HEK293 (cell line): ENCODE results near the gene BIRC5.

Experiments used
- GLI4 ChIP-seq: fragments of 450-650 bp; formaldehyde crosslinking; IDR thresholded peaks from 2 replicates; pipeline ENCODE4 v1.5.1; 2016; ENCODE audit warnings: missing biosample characterization, missing genetic modification characterization
- REPIN1 ChIP-seq: fragments of 450-650 bp; formaldehyde crosslinking; IDR thresholded peaks from 2 replicates; pipeline ENCODE4 v1.5.1; 2017; ENCODE audit warnings: missing biosample characterization, missing genetic modification characterization, low read depth
- ZFP37 ChIP-seq: fragments of 450-650 bp; formaldehyde crosslinking; IDR thresholded peaks from 2 replicates; pipeline ENCODE4 v1.5.1; 2016; ENCODE audit warnings: missing biosample characterization, missing genetic modification characterization
- ZNF175 ChIP-seq: fragments of 450-650 bp; formaldehyde crosslinking; IDR thresholded peaks from 2 replicates; pipeline ENCODE4 v1.5.1; 2016; ENCODE audit warnings: missing biosample characterization, missing genetic modification characterization
- ZNF510 ChIP-seq: fragments of 450-650 bp; formaldehyde crosslinking; IDR thresholded peaks from 2 replicates; pipeline ENCODE4 v1.5.1; 2018; ENCODE audit warnings: mild to moderate bottlenecking, missing genetic modification characterization, missing biosample characterization; ENCODE audit not compliant: insufficient replicate concordance
- ZNF521 ChIP-seq: fragments of 450-650 bp; formaldehyde crosslinking; IDR thresholded peaks from 2 replicates; pipeline ENCODE4 v1.5.1; 2017; ENCODE audit warnings: missing biosample characterization, mild to moderate bottlenecking, missing genetic modification characterization
- ZNF692 ChIP-seq: fragments of 450-650 bp; formaldehyde crosslinking; IDR thresholded peaks from 2 replicates; pipeline ENCODE4 v1.5.1; 2016; ENCODE audit warnings: missing biosample characterization, missing genetic modification characterization
- ZNF701 ChIP-seq: fragments of 450-650 bp; formaldehyde crosslinking; IDR thresholded peaks from 2 replicates; pipeline ENCODE4 v1.5.1; 2016; ENCODE audit warnings: missing biosample characterization, missing genetic modification characterization
- TF ChIP-seq, protein P1 (sequence below): fragments of 450-650 bp; formaldehyde crosslinking; IDR thresholded peaks from 2 replicates; pipeline ENCODE4 v1.5.1; 2016; ENCODE audit warnings: missing biosample characterization, missing genetic modification characterization

DNA sequence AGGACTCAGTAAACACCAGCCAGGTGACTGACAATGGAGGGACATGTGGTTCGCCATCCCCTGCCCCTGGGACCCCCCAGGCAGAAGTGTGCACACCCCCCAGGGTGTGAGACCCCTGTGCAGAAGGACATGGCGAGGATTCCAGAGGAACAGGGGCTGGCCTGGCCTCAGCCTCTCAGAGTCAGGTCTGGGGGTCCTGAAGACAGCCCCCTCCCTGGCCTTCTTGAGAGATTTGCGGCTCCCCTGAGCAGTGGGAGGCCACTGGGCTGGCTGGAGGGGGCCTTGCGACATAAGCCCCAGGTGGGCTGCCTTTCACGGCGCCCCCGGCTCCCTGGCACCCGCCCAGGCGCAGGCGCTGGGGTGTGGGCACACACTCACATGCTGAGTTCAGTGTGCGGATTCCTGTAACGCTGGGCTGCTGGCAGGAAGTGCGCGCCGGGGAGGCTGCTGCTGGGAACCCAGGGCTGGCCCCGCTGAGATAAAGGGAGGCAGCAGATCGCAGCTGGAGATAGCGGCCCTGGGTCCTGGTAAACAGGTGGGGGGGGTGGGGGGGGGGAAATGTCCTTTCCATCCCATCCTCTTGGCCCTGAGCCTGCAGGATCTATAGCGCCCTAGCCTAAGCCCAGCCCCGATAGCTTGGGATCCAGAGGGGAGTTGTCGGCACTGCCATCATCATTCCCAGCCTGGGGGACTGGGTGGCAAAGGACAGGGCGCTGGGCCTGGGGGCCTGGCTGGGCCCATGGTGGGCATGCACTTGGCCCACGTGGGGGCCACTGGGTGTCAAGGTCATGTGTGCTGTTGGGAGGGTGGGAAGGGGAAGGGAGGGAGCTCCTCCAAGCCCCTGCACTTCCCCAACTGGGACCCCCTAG lies 44.5 kb downstream of the BIRC5 start:
- TF ChIP-seq ZNF701 (tag by site-specific recombination) (no peak), ZNF692 (tag by site-specific recombination) (no peak), ZNF510 (tag by site-specific recombination) (no peak), ZFP37 (tag by site-specific recombination) (no peak), REPIN1 (tag by site-specific recombination) (no peak), ZNF175 (tag by site-specific recombination) (no peak), ZNF521 (tag by site-specific recombination) (no peak), GLI4 (tag by site-specific recombination) (no peak)
- TF ChIP-seq, protein P1, sequence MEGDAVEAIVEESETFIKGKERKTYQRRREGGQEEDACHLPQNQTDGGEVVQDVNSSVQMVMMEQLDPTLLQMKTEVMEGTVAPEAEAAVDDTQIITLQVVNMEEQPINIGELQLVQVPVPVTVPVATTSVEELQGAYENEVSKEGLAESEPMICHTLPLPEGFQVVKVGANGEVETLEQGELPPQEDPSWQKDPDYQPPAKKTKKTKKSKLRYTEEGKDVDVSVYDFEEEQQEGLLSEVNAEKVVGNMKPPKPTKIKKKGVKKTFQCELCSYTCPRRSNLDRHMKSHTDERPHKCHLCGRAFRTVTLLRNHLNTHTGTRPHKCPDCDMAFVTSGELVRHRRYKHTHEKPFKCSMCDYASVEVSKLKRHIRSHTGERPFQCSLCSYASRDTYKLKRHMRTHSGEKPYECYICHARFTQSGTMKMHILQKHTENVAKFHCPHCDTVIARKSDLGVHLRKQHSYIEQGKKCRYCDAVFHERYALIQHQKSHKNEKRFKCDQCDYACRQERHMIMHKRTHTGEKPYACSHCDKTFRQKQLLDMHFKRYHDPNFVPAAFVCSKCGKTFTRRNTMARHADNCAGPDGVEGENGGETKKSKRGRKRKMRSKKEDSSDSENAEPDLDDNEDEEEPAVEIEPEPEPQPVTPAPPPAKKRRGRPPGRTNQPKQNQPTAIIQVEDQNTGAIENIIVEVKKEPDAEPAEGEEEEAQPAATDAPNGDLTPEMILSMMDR (tag by site-specific recombination) = no peak
